GM12801 (cell line): ENCODE measurements around the gene EML4.

Experiments used
- TF ChIP-seq, protein P1 (sequence below): IDR thresholded peaks from one replicate; pipeline ENCODE4 v1.5.1; 2011; ENCODE audit warnings: control low read depth; ENCODE audit not compliant: insufficient read length; ENCODE audit errors: extremely low read depth

EML4 gene

DNA sequence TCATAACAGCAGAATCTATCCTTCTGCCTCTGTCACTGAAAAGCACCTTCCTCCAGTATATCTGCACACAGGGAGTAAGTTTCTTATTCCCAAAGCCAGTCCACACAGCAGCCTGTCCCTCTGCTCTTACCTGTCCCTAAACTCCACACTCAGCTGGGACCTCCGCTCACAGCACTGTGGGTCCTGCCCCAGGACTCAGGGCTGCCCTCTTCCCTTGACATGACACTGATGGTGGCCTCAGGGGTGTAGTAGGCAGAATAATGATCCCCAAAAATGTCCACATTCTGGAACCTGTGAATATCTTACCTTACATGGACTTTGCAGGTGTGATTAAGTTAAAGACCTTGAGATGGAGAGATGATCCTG lies 39.7 kb upstream of the EML4 start:
- TF ChIP-seq, protein P1, sequence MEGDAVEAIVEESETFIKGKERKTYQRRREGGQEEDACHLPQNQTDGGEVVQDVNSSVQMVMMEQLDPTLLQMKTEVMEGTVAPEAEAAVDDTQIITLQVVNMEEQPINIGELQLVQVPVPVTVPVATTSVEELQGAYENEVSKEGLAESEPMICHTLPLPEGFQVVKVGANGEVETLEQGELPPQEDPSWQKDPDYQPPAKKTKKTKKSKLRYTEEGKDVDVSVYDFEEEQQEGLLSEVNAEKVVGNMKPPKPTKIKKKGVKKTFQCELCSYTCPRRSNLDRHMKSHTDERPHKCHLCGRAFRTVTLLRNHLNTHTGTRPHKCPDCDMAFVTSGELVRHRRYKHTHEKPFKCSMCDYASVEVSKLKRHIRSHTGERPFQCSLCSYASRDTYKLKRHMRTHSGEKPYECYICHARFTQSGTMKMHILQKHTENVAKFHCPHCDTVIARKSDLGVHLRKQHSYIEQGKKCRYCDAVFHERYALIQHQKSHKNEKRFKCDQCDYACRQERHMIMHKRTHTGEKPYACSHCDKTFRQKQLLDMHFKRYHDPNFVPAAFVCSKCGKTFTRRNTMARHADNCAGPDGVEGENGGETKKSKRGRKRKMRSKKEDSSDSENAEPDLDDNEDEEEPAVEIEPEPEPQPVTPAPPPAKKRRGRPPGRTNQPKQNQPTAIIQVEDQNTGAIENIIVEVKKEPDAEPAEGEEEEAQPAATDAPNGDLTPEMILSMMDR: no peak

DNA sequence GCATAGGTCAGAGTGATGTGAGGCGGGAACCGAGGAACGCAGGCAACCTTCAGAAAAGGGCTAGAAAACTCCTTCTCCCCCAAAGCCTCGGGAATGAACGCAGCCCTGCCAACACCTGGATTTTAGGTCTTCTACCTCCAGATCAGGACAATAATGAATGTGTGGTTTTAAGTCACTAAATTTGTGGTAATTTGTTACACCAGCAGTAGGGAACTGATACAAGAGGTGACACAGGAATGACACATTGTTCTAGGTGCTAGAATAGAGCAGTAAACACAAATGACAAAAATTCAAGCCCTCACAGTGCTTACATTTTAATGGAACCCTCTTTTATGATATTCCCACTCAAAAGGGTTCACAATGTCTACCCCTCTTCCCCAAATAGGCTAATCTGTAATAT lies 39.2 kb upstream of the EML4 start:
- TF ChIP-seq, protein P1: no peak

DNA sequence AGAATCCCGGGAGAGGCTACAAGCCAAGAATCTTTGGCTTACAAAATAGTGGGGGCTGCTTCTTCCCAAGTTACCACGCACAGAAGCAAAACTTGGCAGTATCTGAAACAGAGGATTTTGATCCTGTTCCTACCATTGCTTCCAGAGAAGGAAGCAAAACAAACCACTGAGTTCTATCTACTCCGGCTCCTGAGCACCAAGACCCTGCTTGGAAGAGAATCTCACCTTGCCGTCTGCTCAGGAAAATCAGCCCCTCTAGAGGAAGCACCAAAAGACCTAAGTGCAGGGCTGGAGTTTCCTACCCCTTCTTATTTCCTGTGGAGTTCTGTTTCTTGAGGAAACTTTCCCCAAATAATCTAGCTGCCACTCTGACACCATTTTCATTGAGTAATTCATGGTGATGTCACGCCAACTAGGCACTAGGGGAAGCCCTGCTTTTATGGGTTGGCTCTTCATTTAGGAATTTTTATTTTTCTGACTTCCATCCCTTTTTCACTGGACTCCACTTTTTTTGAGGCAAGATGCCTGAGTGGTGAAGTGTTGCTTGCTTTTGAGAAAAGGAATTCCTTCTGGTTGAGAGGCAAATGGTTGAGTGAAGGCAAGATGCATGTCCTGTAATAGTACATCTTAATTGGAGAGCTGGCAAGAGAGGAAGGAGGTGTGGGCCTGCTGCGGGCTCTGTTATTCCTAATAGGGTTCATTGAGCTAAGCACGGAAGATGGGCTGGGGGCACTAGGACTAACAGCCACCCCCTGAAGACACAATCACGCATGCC lies 36.8 kb upstream of the EML4 start:
- TF ChIP-seq, protein P1: no peak

DNA sequence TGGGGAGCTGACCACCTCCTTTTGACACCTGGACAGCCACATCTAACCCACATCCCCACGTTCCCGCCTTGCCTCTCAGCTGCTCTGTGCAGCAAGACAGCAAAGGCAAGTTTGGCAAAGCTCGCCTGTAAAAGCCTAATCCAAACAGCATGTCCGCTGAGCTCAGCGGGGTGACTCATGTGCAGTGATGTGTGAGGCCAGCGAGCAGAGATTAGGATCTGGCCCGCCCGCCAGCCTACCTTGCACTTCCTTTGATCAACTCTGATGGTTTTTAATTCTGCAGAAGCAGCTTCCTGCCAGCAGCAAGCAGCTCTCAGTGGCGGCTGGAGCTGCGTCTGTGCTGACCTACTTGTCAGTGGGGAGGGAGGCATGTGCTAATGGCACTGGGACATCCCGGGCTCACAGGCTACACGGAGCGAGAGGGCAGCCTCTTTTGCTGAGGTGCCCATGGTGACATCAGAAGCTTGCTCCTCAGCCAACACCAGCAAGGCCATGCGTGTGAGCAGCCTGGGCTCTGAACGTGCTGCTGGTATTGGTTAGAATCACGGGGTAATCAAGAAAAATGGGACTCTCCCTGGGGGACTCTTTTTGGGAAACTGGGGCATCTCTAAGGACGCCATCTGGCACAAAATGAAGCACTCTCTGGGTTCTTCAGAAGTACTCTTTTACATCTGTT lies 36.0 kb upstream of the EML4 start:
- TF ChIP-seq, protein P1: no peak

DNA sequence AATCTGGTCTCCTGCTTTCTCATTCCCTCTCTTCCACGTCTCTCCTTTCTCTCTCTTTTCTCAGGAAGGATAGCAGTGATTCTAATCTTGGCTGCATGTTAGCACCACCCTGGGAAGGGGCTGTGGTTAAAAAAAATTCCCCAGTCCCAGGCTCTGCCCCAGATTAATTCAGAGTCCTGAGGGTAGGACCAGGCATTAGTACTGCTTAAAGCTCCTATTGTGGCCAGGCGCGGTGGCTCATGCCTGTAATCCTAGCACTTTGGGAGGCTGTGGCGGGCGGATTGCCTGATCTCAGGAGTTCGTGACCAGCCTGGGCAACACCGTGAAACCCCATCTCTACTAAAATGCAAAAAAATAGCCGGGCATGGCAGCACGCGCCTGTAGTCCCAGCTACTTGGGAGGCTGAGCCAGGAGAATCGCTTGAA lies 35.4 kb upstream of the EML4 start:
- TF ChIP-seq, protein P1: no peak

DNA sequence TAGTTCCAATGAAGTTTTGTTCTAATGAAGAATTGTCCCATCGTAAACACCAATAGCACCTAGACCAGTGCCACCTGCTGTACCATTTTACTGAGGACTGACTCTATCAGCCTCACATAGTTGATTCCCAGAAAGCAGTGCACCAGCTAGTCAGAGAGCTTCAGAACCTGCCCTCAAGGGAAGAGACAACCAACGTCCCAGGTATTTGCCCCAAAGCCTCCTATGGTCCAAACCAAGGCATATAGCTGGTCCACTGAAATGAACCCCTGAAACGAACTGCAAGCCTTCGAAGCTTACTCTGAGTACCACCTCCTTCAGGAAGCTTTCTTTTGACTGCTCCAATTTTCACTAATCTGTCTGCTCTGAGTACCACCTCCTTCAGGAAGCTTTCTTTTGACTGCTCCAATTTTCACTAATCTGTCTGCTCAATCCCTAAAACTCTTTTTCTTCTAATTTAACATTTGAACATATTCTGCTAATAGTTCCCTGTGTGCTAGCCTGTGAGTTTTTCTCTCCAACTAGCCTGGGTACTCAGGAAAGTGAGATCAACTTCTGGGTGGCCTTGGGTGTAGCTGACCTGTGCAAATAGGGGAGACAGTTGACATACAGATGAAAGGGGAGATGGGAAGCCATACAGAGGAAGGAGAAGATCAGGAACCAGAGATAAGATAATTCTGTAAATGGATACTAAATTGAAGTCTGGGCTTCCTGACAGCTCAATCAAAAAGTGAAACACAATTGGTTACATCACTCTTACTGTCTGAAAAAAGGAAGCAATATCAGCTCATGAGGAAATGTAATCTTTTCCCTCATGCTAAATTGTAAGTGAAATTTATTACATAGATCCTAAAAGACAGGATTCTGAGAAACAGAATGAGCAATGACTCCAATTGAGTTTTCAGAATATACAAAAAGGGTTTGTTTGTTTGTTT lies 33.5 kb upstream of the EML4 start:
- TF ChIP-seq, protein P1: no peak

DNA sequence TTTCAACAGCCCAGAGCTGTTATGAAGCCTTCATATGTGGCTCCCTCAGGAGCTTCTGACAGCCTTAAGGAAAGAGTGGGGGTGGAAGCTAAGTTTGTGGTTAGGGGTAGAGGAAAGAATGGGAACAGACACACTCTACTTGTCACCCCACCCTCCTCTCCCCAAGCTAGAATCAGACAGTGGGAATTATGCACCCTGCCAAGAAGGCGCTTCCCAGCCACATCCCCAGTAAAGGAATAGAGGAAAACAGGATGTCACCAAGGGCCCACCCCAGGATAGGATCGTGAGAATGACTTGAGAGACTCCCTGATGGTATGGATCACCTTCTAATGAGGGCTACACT lies 32.4 kb upstream of the EML4 start:
- TF ChIP-seq, protein P1: no peak
